Stimulated activated CD4-positive, alpha-beta T cell treated with anti-CD3 and anti-CD28 coated beads, TNF-alpha, amount 100 ng/mL, for 1 hour (primary cell): ENCODE results near the gene DIS3L2.
"Not testable (repeated sequence)": the region's sequence is repeated elsewhere in the genome, so short reads cannot be mapped to it uniquely, and the experiment has no call there.

Source experiments
- DNase-seq, 3 donors: peaks; one replicate each; pipeline ENCODE4 v3.0.0-alpha.2; 2020; ENCODE audit warnings: low read depth in 3 of 3, low spot score in 1 of 3

The DIS3L2 gene

GRCh38 chr2:232319067-232319802 is 357.7 kb downstream of the DIS3L2 start:
- no peak for DNase-seq

GRCh38 chr2:232319803-232320442 is 358.4 kb downstream of the DIS3L2 start:
- no peak for DNase-seq

DNA sequence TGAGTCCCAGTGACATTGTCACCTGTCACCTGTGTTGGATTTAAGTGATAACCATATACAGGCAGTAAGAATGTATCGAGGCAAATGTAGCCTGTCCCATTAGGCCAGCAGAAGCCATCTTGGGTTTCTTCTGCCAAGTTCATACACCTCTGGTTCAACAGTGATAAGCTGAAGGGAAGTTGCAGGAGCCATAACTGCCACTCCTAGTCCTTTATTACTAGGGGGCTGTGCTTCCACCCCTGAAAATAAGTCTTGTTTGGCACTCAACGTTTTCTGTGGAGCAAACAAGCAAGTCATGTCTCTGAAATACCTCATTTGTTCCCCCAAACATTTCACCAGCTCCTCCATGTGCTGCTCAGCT is 358.9 kb downstream of the DIS3L2 start:
- no peak for DNase-seq

DNA sequence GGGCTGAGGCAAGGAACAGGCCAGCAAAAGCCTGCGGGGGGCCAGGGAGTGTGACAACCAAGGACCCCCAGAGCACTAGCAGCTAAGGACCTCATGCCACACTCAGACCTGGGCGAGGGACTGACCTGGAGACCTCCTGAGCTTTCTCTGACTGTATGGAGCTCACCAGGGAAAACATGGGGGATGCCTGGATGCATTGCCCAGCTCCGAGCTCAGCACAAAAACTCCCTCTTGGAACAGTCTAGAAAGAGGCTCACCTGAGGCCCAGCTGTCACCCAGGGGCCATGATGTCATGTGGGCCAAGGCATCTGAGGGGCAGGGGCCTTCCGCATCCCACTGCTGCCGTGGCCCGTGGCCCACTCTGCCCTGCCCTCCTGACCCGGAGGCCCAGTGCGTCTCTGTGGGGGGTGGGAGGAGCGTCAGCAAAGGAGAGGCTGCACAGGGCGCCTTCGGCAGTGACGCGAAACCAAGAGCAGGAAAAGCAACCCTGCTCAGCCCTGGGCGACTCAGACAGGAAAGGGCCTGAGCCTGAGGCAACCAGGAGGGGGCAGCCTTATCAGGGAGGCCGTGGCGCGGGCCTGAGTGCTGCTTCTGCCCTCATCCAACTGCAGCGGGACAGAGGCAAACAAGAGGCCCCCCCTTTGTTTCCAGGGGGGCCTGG is 359.8 kb downstream of the DIS3L2 start:
- DNase-seq: peak in 1 of 3 donors; percentile 28

DNA sequence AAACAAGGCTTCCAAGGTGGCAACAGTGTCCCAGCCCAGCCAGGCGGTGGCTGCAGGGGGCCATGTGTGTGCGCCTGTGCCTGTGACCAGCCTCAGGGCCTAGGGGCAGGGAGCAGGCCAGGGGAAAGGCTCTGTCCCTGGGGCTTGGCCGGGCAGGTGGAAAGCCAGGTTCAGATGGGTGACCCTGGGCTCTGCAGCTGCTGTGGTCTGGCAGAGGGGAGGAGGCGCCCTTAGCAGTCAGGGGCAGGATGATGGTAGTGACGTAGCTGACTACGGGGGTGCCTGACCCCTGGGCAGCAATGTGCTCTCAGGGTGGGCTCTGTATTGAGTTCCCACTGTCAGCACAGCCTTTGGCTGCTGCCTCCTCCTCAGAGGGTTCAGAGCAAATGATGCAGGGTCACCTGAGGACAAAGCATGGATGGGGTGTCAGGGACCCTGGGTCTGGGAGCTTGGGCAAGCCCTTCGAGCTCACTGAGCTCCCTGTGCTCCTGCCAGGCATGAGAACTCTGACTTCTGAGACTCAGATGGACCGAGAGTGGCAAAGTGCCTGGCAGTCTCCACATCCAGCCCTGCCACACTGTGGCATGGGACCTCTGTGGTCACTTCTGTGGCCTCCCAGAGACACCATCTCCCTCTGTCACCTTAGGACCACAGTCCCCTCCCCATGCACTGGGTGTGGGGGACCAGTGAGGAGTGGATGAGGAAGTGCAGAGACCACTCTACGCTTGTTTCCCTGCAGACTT is 360.5 kb downstream of the DIS3L2 start:
- no peak for DNase-seq

- no peak for DNase-seq
Observed at GRCh38 chr2:232322560-232323327, 361.2 kb downstream of the DIS3L2 start.

DNA sequence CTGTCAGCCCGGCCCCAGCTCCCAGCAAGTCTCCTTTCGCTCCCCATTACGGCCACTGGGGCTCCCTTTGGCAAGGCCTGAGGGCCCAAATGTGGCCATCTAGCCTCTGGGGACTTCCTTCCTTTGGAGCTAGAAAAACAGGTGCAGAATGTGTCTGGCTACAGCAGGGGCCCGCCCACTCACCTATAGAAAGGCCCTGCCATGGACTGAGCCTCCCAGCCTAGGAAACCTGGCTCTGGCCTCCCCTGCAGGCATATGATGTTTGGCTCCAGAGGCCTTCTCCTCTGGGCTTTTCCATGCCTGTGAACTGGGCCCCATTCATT is 361.8 kb downstream of the DIS3L2 start:
- no peak for DNase-seq

GRCh38 chr2:232323967-232324366 is 362.5 kb downstream of the DIS3L2 start:
- DNase-seq: not testable (repeated sequence)

DNA sequence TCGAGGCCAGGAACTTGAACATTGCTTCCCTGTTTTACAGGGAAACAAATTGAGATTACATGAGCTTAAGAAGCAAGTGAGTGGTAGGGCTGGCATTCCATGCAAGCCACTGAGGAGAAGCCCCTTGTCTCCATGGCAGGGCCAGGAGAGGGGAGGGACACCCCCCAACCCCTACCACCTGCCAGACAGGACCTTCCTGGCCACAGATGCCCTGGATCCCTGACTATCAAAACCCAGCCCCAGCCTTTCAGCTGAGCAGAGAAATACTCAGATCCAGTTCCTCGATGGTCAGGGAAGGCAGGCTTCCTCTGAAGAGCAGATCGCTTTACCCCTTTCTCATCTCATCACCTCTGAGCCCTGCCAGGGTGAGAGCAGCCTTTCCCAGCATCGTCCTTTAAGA is 363.3 kb downstream of the DIS3L2 start:
- DNase-seq: no peak

DNA sequence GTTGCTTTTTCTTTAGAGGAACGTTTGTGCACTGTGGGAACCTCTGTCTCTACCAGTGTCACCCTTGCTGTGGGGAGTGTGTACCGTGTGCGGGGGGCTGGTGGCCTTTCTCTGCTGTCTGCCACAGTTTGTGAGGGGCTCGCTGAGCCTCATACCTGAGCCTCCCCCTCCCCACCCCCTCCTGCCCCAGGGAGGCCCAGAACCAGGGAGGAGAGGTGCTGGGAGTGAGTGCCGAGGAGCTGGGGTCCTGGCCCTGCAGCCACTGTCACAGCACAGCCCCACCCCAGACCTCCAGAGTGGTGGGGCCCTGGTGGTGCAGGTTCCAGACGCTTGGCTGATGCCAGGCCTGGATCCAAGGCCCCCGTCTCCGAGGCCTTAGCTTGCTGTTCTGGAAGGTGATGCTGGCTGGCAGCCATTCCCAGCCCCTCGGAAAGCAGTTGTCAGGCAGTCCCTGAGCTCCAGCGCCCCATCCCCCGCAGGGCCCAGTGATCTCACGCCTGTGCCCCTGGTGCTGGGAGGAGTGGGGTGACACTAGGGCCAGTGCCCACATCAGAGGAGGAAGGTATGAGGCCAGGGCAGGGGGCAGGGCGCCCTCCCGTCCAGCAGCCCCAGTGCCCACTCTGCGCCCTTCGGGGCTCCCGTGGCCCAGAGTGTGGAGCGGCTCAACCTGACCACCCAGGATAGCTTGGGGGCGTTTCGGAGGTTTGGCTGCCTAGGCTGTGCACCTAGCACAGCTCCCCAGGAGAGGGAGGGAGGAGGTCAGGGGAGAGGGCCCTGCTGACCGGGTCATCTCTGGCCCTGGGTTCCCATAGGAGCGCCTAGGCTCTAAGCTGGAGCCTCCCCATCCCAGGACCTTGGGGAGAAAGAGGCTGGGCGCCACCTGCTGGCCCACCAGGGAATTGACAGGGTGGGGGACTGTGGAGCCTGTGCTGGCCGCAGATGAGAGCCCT is 364.1 kb downstream of the DIS3L2 start:
- peak in 1 of 3 donors; percentile 38 for DNase-seq

DNA sequence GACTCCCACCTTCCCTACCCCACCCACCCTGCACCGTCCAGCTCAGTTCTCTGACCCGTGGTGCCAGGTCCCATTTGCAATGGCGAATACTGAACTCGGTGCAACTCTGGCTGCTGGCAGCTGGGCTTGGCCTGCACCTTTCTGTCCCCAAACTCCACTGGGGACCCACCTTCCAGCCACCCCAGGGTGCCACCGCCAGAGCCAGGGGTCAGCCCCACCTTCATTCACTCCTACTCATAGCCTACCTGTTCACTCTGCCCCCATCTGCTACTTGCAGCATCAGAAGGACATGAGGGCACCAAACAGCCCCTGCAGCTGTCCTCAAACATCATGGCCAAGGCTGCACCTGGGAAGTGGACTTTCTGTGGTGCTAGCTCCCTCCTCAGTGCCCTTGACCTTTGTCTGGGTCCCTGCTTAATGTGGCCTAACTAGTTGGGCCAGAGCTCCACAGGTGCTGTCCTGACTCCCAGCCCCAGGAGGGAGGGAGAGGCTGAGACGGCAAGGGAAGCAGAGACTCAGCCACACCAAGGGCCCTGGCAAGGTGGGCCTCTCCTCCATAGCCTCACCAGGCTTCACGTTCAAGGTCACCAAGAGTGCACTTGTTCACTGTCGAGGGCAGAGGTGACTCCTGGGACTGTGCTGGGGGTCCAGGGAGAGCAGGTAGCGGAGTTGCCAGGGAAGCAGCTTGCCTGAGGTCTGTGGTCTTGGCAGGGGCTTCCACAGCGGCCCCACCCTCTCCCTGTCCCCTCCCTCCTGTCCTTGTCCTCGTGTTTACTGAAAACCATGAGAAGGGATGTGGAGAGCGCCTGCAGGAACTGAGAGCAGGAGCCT is 365.0 kb downstream of the DIS3L2 start:
- DNase-seq: not testable (repeated sequence)

- peak; percentile 54 to 79 (median 67) for DNase-seq
Observed at GRCh38 chr2:232327105-232328031, 365.9 kb downstream of the DIS3L2 start.

DNA sequence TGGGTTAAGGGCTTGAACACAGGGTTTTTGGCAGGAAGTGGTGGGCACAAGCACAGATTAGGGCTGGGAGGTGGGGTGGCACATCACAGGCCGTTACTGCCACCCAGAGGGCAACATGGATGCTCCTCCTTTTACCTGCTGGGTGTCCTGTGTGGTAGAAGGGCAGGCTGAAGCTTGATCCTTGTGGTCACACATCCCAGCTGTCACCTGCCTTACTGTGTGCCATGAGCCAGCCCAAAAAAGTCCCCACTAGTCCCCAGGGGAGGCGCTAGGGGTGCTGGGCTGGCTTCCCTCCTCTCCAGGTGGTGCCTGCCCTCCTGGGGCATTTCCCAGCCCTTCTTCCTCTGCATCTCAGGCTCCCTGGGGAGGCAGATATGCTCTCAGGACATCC is 366.5 kb downstream of the DIS3L2 start:
- no peak for DNase-seq

GRCh38 chr2:232328516-232329460 is 367.3 kb downstream of the DIS3L2 start:
- no peak for DNase-seq

GRCh38 chr2:232329716-232330067 is 368.2 kb downstream of the DIS3L2 start:
- no peak for DNase-seq

DNA sequence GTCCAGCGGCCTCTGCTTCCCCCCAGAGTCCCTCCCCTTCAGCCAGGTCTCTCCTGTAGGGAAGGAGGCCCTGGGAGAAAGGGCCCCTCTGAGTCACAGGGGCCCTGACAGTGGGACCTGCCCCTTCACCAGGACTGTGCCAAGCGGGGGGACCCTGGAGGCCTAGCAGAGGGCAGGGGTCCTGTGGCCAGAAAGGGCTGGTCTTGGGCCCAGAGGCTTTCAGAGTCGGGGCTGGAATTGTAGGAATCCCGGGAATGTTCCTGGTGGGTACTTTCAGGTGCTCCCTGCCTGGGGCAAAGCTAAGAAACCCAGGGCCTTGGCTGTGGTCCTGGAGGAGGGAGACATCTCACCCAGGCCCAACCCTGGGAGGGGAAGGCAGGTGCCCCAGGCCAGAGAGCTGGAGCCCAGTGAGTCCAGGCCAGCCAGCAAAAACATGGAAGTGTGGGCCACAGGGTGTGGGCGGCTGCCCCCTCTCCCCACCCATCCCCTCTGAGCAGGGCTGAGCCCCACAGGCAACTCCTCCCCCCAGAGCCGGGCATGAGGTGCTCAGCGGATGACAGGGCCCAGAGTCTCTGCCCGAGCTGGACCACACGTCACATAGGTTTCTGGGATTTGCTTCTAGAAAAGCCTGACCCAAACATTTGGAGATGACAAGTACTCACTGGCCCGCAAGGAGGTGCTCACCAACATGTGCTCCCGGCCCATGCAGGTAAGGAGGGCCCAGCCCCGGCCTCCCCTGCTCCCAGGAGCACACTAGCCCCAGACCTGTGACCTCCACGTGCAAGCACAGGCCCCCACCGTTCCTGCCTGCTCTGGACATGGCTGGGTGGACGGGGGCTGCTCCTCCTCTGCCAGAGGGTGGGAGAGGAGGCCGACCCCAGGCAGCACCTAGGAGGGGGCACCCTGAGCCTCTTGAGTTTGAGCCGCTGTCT is 368.8 kb downstream of the DIS3L2 start:
- no peak for DNase-seq
